GM12874 (cell line): Measurements from ENCODE around the gene CHST9.

Experiments used
- TF ChIP-seq, protein P1 (sequence below): IDR thresholded peaks from 2 replicates; pipeline ENCODE4 v1.5.1; 2011; ENCODE audit warnings: low read depth, mild to moderate bottlenecking, control low read depth, low read length, moderate library complexity; ENCODE audit not compliant: insufficient read depth

The CHST9 gene

DNA sequence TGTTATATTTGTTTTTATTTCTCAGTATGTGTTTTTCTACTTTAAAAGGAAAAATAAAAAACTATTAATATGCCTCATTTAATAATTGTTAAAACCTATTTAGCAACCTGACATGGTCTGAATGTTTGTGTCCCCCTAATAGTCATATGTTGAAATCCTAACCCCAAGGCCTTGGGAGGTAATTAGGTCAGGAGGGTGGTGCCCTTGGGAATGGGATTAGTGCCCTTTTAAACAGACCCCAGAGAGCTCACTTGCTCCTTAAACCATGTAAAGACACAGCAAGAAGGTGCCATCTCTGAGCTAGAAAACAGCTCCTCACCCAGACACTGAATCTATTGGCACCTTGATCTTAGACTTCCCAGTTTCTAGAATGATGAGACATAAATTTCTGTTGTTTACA lies 71.8 kb downstream of the CHST9 start:
- TF ChIP-seq, protein P1, sequence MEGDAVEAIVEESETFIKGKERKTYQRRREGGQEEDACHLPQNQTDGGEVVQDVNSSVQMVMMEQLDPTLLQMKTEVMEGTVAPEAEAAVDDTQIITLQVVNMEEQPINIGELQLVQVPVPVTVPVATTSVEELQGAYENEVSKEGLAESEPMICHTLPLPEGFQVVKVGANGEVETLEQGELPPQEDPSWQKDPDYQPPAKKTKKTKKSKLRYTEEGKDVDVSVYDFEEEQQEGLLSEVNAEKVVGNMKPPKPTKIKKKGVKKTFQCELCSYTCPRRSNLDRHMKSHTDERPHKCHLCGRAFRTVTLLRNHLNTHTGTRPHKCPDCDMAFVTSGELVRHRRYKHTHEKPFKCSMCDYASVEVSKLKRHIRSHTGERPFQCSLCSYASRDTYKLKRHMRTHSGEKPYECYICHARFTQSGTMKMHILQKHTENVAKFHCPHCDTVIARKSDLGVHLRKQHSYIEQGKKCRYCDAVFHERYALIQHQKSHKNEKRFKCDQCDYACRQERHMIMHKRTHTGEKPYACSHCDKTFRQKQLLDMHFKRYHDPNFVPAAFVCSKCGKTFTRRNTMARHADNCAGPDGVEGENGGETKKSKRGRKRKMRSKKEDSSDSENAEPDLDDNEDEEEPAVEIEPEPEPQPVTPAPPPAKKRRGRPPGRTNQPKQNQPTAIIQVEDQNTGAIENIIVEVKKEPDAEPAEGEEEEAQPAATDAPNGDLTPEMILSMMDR: no peak

DNA sequence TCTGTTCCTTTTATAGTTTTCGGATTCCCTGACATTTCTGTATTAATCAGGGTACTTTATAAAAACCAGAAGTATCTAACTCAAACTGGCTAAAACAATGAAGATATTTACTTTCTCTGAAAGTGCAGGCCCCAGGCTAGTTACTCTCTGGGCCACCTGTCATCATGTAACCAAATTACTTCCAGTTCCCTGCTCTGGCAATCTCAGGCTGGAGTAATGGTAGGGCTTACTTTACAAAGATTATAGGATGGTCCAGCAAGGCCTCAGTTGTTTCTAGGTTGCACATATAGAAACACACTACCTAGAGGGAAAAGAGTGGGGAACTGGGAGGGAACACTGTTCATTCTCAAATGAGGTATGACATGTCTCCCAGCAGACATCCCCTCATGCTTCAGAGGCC lies 74.8 kb downstream of the CHST9 start:
- TF ChIP-seq, protein P1: no peak

DNA sequence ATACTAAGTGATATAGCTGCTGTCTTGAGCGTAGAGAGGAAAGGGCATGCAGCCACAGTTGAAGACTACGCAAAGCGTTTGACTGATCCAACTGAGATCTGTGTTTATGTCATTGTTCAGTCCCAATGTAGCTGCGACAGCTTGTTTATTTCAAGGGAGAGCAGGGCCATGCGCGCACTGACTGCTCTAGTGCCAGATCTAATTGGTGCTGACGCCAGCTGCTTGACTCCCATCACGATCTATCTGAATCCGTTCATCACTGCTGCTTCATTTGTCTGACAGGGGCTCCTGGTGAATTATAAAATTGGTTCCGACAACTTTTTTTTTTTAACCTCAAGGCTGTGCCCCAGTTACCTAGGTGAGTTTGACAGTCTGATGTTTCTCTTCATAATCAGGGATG lies 75.7 kb downstream of the CHST9 start:
- TF ChIP-seq, protein P1: no peak

DNA sequence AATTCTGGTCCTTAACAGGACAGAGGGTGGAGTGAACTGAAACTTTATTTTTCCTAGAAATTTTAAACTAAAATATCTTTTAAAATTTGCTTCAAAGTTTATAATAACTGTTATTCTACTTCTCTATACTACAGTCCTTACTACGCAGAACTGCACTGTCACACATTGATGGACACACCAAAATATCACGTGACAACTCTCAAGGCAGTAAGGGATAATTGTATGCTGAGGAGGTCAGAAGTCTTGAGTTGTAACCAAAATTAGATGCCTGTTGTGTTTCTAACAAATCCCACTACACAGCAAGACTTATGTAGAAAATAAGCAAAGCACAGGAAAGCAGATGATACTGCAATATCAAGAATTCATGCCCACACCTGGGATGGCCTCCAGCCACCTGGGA lies 76.3 kb downstream of the CHST9 start:
- TF ChIP-seq, protein P1: no peak

DNA sequence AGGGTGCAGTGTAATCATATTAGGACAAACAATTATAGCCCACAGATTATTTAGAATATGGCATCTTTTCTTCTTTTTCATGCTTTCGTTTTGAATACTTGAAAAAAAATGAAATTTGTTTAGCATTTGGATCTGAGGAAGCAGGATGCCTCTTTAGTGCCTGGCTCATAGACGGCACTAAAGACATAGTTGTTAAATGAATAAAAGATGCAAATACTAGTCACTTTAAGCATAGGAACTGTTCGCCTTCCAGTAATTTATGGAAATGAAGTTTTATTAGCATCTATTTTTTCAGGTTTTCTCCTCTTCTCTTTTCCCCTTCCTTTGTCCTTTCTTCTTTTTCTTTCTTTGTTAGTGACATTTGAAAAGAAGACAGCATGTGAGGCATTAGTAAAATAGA lies 80.4 kb downstream of the CHST9 start:
- TF ChIP-seq, protein P1: no peak

DNA sequence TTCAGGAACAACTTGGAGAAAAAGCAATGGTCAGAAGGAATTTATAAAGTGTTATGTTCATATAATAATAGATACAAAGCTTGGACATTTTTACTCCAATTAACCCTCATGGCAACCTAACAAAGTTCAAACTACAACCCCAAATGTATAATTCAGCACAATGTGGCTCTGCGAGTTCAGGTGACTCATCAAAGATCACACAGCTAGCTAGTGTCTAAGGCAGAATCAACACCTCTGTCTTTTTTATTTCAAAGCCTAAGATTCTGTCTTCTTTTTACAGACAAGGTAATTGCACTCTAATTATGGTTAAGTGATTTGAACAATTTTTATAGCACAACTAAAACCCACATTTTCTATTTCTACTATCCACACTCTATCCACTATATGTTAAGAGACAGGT lies 90.5 kb downstream of the CHST9 start:
- TF ChIP-seq, protein P1: no peak

DNA sequence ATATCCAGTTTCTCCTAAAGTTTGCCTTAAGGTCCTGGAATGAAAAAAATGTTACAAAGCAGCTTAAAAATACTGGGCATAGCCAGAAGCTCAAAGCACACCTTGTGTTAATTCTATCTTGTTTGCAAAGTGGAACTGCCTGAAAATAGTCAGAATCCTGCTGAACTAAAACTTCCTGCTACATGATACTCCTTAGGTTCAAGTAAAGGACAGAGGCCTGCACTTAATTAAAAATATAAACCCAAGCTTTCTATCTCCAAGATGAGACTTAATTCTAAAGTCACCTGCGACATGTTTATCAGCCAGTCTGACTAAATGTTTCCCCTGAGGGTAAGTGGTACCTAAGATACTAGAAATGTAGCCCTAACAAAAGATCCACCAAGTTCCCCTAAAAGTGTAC lies 103.4 kb downstream of the CHST9 start:
- TF ChIP-seq, protein P1: no peak

DNA sequence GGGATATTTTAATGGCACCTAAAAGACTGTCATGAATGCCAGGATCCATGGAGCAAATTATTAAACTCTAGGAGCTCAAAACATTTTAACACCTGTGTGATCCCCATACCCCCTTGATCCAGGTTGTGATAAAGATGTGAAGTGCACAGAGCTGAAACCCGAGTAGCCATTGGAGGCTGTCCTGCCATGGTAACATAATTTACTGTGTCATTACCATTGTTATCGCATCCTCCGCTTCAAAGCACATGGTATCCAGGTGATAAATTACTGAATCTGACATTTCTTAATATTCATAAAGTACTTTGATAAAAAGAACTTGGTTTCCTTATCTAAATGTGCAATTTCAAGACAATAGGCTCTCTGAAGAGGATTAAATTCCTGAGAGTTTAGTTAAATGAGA lies 109.3 kb downstream of the CHST9 start:
- TF ChIP-seq, protein P1: no peak
